Ramos (cell line): ENCODE results near the gene COL18A1.
"Not testable (repeated sequence)": the region's sequence is repeated elsewhere in the genome, so short reads cannot be mapped to it uniquely, and the experiment has no call there.

Source experiments
- in situ Hi-C: fragments of 300-500 bp; cut with MboI; formaldehyde crosslinking; loops from one replicate; pipeline ENCODE4 v1.14.3; 2022; ENCODE audit warnings: low sequenced_read_pairs; ENCODE audit not compliant: unreplicated experiment

The COL18A1 gene

GRCh38 chr21:45497846-45498645 is 93.1 kb downstream of the COL18A1 start:
- in situ Hi-C loops, result no loop called here

GRCh38 chr21:45498646-45499000 is 93.7 kb downstream of the COL18A1 start:
- in situ Hi-C loops, result no loop called here

DNA sequence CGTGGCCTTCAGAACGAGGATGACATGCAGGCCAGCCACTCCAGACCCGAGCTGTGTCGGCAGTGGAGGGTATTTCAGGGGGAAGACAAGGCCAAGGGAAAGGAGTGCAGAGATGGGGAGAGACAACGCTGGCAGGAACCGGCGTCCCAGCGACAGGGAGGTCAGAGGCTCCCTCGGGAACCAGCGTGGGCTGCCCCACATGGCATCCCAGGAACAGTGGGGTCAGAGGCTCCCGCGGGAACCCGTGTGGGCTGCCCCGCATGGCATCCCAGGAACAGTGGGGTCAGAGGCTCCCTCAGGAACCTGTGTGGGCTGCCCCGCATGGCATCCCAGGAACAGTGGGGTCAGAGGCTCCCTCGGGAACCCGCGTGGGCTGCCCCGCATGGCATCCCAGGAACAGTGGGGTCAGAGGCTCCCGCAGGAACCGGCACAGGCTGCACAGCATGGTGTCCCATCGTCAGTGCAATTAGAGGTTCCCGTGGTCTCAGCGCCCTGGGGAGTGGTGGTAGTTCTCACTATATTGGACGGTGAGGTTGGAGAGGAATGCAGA is 94.3 kb downstream of the COL18A1 start:
- in situ Hi-C loops, result no loop called here

DNA sequence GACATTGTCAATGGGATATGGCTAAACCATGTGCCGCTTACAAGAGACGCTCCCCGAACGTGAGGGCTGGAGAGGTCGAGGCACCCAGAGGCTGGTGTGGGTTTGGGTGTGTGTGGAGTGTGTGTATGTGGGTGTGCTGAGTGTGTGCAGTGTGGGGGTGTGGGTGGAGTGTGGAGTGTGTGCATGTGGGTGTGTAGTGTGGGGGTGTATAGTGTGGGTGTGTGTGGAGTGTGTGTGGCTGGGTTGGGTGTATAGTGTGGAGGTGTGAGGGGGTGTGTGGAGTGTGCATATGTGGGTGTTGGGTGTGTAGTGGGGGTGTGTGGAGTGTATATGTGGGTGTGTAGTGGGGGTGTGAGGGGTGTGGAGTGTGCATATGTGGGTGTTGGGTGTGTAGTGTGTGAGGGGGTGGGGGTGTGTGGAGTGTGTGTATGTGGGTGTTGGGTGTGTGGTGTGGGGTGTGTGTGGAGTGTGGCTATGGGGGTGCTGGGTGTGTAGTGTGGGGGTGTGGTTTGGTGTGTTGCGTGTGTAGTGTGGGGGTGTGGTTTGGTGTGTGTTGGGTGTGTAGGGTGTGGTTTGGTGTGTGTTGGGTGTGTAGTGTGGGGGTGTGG is 95.1 kb downstream of the COL18A1 start:
- in situ Hi-C loops, result no loop called here

DNA sequence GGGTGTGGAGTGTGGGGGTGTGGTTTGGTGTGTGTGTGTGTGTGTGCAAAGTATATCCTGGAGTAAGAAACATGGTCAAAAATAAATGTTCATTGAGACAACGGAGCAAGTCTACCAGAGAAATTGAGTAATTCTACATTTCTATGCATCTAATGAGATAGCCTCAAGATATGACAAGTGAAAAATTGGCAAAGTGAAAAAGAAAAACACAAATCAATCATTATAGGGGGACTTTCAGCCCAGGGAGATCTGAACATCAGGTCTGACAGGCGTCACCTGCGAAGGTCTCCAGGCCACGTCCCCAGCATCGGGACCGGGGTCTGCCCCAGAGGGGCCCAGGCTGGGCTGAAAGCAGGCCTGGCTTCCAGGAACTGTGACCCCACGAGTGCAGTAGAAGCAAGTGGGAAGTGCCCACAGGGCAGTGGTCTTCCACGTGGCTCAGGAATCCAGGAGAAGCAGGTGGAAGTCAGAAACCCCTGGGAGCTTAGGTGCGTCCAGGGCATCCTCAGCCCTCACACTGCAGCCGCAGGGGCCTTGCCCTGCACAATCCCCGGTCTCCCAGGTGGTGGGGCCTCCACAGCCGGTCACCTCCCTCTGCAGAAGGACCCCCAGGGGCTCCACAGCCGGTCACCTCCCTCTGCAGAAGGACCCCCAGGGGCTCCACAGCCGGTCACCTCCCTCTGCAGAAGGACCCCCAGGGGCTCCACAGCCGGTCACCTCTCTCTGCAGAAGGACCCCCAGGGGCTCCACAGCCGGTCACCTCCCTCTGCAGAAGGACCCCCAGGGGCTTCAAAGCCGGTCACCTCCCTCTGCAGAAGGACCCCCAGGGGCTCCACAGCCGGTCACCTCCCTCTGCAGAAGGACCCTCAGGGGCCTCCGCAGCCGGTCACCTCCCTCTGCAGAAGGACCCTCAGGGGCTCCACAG is 96.4 kb downstream of the COL18A1 start:
- in situ Hi-C loops, result not testable (repeated sequence)

- in situ Hi-C loops, result no loop called here
These were observed 97.0 kb downstream of the COL18A1 start for GRCh38 chr21:45502006-45502345.

DNA sequence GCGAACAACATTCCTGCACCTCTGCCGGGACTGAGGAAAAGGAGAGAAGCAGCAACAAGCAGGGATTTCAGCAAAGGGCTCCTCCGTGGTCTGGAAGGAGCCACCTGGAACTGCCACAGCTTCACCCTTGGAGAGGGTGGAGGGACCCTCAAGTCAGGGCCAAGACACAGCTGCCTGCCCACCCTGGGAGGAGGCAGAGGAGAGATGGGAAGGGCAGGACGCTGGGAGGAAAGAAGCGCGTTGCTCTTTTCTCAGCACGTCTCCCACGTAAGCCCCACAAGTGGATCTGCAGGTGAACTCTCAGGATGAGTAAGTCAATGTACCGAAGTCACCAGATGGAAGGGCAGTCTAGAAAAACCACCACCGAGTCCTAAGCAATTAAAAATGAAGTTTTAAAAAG is 97.6 kb downstream of the COL18A1 start:
- in situ Hi-C loops, result no loop called here

DNA sequence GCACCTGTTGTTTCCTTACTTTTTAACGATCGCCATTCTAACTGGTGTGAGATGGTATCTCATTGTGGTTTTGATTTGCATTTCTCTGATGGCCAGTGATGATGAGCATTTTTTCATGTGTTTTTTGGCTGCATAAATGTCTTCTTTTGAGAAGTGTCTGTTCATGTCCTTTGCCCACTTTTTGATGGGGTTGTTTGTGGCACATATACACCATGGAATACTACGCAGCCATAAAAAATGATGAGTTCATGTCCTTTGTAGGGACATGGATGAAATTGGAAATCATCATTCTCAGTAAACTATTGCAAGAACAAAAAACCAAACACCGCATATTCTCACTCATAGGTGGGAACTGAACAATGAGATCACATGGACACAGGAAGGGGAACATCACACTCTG is 98.3 kb downstream of the COL18A1 start:
- in situ Hi-C loops, result not testable (repeated sequence)

DNA sequence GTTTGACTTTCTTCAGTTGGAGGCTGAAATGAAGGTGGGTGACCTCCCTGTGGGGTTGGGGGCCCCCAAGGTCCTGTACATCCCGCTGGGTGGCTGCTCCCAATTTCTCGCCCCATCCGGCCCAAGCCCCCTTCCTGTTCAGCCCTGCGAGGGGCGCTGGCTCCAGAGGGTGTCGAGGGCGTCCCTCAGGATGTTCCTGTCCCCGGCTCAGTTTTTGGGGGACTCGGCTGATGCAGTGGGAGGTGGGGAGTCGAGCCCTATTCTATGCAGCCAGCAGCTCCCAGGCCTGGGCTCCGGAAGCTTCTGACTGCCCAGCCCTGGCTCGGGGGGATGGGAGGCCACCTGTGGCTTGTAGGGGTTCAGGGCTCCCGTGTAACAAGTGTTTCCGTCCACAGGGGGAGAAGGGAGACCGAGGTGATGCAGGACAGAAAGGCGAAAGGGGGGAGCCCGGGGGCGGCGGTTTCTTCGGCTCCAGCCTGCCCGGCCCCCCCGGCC is 99.1 kb downstream of the COL18A1 start:
- in situ Hi-C loops, result no loop called here

DNA sequence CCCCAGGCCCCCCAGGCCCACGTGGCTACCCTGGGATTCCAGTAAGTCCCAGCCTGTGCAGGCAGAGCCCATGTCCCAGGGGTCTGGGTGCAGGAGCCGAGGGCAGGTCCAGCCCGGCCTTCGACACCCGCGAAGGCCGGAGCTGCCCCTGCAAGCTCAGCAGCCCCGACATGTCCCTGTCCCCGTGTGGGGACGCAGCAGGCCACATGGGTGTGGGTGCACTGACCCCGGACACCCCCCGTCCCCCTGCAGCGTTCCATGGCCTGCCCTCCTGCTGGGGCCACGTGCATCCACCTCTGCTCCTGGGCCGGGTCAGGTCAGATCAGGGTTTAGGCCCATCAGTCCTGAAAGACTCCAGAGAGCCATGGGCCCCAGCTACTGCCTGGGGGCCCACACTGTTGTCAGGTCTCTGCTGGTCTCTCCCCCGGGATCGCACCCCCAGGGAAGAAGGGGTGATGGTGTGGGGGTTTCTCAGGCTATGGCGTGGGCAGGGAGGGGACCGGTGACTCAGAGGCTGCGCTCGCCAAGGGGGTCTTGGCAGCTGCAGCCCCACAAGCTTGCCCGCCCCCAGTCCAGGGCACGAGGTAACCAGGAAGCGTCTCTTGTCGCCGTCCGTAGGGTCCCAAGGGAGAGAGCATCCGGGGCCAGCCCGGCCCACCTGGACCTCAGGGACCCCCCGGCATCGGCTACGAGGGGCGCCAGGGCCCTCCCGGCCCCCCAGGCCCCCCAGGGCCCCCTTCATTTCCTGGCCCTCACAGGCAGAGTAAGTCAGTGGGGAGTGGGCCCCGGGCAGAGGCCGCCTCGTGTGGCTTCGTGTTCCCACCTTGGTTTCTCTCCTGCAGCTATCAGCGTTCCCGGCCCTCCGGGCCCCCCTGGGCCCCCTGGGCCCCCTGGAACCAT is 99.8 kb downstream of the COL18A1 start:
- in situ Hi-C loops, result no loop called here

GRCh38 chr21:45505416-45506021 is 100.6 kb downstream of the COL18A1 start:
- in situ Hi-C loops, result no loop called here

DNA sequence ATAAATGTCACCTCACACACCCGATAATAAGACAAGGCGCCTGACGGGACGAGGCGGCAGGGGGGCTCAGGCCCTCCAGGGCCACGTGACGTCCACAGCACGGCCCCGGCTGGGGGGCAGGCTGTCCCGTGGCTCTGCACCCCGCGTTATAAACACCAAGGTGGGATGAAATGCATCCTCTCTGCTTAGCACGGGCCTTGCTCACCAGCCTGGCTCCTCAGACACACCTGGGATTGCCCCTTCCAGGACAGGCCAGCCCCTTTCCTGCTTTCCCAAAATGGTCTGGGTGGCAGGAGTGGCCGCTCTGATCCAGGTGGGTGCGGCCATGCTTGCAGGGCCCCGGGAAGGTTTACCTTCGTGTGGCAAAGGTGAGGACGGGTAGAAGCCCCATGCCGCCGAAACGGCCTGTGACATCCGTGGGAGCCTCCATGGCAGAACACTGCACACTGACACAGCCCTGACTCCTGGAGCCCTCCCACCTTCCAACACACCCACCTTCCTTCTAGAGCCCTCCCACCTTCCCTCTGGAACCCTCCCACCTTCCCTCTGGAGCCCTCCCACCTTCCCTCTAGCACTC is 101.4 kb downstream of the COL18A1 start:
- in situ Hi-C loops, result no loop called here

DNA sequence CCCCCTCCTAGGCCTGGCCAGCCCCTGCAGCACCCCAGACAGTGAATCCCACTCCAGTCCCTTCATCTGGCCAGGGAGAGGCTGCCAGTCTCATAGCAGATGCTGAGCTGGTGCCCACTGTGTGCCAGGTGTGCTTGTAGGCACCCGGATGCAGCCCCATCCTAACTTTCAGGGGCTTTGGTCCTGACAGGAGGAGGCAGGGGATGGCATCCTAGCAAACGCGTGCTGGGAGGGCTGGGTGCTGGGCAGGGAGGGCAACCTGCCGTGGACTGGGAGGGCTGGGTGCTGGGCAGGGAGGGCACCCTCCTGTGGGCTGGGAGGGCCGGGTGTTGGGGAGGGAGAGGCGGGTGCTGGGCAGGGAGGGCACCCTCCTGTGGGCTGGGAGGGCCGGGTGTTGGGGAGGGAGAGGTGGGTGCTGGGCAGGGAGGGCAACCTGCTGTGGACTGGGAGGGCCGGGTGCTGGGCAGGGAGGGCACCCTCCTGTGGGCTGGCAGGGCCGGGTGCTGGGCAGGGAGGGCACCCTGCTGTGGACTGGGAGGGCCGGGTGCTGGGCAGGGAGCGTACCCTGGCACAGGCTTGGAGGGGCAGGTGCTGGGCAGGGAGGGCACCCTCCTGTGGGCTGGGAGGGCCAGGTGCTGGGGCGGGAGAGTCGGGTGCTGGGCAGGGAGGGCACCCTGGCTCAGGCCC is 102.0 kb downstream of the COL18A1 start:
- in situ Hi-C loops, result no loop called here

DNA sequence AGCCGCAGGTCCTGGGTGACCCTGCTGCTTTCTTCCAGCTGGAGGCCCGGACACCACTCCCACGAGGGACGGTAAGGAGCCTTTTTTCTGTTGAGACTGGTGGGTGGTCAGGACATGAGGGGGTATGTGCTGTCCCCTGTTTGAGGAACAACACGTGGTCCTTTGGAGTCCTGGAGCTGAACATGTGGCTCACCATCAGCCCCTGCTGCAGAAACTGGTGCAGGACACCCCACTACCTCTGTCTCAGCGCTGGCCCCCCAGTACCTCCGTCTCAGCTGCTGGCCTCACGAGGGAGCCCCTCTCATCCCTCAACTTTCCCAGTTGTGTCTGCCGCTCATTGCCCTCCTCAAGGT is 102.5 kb downstream of the COL18A1 start:
- in situ Hi-C loops, result no loop called here

GRCh38 chr21:45507888-45508508 is 103.0 kb downstream of the COL18A1 start:
- in situ Hi-C loops, result no loop called here

DNA sequence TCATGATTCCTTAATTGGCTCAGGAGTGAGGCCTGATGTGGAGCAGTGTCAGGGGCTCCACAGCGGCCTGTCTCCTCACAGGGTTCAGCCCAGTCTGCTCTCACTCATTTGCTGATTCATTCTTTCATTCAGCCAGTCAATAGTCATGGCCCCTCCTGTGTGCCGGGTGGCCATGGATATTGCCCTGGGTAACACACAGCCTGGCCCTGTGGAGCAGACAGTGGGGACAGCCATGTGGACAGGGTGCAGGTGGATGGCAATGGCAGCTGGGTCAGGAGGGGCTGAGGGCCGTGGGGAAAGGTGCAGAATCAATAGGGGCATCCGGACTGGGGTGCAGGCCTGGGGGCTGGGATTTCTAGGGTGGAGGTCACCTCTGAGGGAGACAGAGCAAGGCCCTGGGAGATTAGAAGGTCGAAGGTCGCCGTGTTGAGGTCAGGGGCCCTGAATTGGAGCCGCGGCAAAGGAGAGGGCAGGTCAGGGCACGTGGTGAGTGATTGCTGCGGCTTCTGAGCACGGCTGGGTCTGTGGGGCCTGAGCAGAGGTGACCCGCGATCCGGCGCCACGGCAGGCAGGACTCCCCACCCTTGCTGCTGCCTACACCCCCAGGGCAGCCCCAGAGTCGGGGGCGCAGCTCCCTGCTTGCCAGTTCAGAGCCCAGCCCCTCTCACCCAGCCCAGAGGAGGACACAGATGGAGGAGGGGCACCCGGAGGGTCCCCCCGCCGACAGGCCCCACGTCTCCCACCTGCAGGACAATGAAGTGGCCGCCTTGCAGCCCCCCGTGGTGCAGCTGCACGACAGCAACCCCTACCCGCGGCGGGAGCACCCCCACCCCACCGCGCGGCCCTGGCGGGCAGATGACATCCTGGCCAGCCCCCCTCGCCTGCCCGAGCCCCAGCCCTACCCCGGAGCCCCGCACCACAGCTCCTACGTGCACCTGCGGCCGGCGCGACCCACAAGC is 103.9 kb downstream of the COL18A1 start:
- in situ Hi-C loops, result no loop called here
